Spleen (tissue), 11 donors: Measurements from ENCODE around the gene TBPL1. TPM values are rescaled to one million over a fixed set of nuclear protein-coding genes. Genes with fewer than 3 reads are reported as not detected.

Source experiments
- DNase-seq: peaks from one replicate; pipeline ENCODE4 v3.0.0-alpha.2; 2020
- H3K27ac ChIP-seq, 8 donors: fragments of 200-600 bp; sonication (generic) in 7 of 8; 1 replicate in 4 of 8; 2 replicates in 4 of 8; pipeline versions ENCODE4 v1.5.0 to v1.8.0; 2016 to 2021; ENCODE audit warnings: inconsistent platforms in 4 of 8, mild to moderate bottlenecking in 4 of 8, moderate library complexity in 1 of 8
- H3K27me3 ChIP-seq, 7 donors: fragments of 200-600 bp; sonication (generic) in 6 of 7; replicated peaks in 1 of 7; 1 replicate in 4 of 7; 2 replicates in 3 of 7; pipeline versions ENCODE4 v1.5.0 to v1.8.0; 2016 to 2021; ENCODE audit warnings: inconsistent platforms in 3 of 7, mild to moderate bottlenecking in 1 of 7
- H3K36me3 ChIP-seq, 6 donors: fragments of 200-600 bp; sonication (generic) in 5 of 6; 1 replicate in 4 of 6; 2 replicates in 2 of 6; pipeline versions ENCODE4 v1.5.0 to v1.8.0; 2016 to 2021; ENCODE audit warnings: inconsistent platforms in 2 of 6
- H3K4me1 ChIP-seq, 6 donors: fragments of 200-600 bp; sonication (generic) in 5 of 6; 1 replicate in 3 of 6; 2 replicates in 3 of 6; pipeline versions ENCODE4 v1.5.0 to v1.8.0; 2016 to 2021; ENCODE audit warnings: inconsistent platforms in 3 of 6
- H3K4me3 ChIP-seq, 8 donors: fragments of 200-600 bp; sonication (generic) in 7 of 8; 1 replicate in 4 of 8; 2 replicates in 4 of 8; pipeline versions ENCODE4 v1.5.0 to v1.8.0; 2016 to 2021; ENCODE audit warnings: inconsistent platforms in 4 of 8, mild to moderate bottlenecking in 4 of 8, moderate library complexity in 2 of 8
- H3K9me3 ChIP-seq, 8 donors: fragments of 200-600 bp; sonication (generic) in 7 of 8; 1 replicate in 4 of 8; 2 replicates in 4 of 8; pipeline versions ENCODE4 v1.5.0 to v1.8.0; 2016 to 2021; ENCODE audit warnings: inconsistent platforms in 4 of 8
- POLR2A ChIP-seq, 3 donors: fragments of 450-650 bp; IDR thresholded peaks; one replicate each; pipeline ENCODE4 v1.5.1; 2017; ENCODE audit warnings: antibody characterized with exemption in 3 of 3, mild to moderate bottlenecking in 1 of 3
- POLR2AphosphoS5 ChIP-seq, 3 donors: sonication (generic); formaldehyde crosslinking; IDR thresholded peaks; one replicate each; pipeline ENCODE4 v1.5.1; 2017; ENCODE audit warnings: antibody characterized with exemption in 3 of 3
- WGBS, 5 donors: extraction: QIAGEN DNeasy Blood & Tissue Kit in 3 of 5; methylation state at CpG; one replicate each; pipeline versions ENCODE4 v1.1.5 to v1.1.7; 2013 to 2018; 5-methylcytosine and 5-hydroxymethylcytosine counted together
- intact Hi-C: fragments of 100-400 bp; cut with DNase I; formaldehyde crosslinking; loops from one replicate; pipeline ENCODE4 v1.15.0; 2023; ENCODE audit warnings: low total_unique reads
- polyA plus RNA-seq, 3 donors: library from polyadenylated mRNA; stranded (reverse); fragments of 200-250 nt; gene quantifications; one replicate each; pipeline ENCODE4 v1.2.1, GENCODE V29; 2013
- total RNA-seq, 7 donors: library from RNA; depleted of rRNA in 3 of 7; stranded (reverse); fragments of >200 nt in 3 of 7; fragmentation: NEBNext Ultra II Directional in 4 of 7; extraction: Animal tissue kit (Norgen Biotek cat#: 25700) in 4 of 7; gene quantifications; one replicate each; pipeline versions ENCODE4 v1.1.0 to v1.2.1, GENCODE V29; 2016 to 2021
- TF ChIP-seq, protein P1 (sequence below), 11 experiments: fragments of 200-600 bp in 7 of 11; fragments of 450-650 bp in 4 of 11; sonication (generic) in 4 of 11; IDR thresholded peaks in 8 of 11; conservative IDR thresholded peaks in 3 of 11; 1 replicate in 7 of 11; 2 replicates in 4 of 11; pipeline versions ENCODE4 v1.4.0 to v1.8.0; 2016 to 2021; ENCODE audit warnings: antibody characterized with exemption in 11 of 11, inconsistent platforms in 4 of 11, mild to moderate bottlenecking in 1 of 11
- donor health status: healthy with polysubstance abuse.
- donor health status: DM: no; HTN: no; CAD: no; lungs with moderate emphysema.
- donor health status: DM: no; HTN: no; CAD: no.
- donor health status: Bipolar disorder and iron deficiency.
- donor health status: healthy.
- donor health status: DM: no; HTN: no; CAD: no.
- donor health status: DM: yes; HTN: yes; CAD: no.

TBPL1 gene
- total and polyA plus RNA-seq, 10 donors: 17.0 to 33.3 (median 27.6) TPM

DNA sequence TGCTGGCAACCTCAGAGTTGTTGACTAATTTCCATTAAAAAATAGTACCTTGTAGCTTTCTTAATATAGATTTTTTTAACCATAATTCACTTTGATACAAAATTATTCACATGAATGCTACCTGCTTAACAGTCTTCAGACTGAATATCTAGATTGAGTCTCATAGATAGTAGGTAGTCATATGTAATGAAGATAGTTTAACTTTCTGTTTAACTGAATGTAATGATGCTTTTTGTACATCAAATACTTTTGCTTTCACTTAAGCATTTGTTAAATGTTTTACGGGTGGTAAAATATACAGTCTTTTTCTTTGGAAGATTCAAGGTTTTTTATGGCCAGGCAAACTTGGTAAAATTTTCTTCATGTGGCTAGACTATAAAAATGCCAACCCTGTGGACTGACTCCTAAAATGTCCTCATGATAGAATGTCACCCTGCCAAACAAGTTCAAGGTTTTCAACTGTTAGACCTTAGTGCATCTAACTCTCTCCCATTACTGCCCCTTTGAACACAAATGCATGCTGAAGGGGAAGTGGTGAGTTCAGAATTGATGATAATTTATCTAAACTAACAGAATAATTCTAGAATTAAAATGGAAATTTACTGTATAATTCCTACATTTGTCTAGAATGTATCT lies 16.4 kb downstream of the TBPL1 start:
- intact Hi-C loops: no loop called here
- DNase-seq: no peak
- TF ChIP-seq POLR2A (IDR thresholded peaks at IDR 0.05) (no peak), POLR2AphosphoS5 (IDR thresholded peaks at IDR 0.05) (no peak)
- TF ChIP-seq, protein P1, sequence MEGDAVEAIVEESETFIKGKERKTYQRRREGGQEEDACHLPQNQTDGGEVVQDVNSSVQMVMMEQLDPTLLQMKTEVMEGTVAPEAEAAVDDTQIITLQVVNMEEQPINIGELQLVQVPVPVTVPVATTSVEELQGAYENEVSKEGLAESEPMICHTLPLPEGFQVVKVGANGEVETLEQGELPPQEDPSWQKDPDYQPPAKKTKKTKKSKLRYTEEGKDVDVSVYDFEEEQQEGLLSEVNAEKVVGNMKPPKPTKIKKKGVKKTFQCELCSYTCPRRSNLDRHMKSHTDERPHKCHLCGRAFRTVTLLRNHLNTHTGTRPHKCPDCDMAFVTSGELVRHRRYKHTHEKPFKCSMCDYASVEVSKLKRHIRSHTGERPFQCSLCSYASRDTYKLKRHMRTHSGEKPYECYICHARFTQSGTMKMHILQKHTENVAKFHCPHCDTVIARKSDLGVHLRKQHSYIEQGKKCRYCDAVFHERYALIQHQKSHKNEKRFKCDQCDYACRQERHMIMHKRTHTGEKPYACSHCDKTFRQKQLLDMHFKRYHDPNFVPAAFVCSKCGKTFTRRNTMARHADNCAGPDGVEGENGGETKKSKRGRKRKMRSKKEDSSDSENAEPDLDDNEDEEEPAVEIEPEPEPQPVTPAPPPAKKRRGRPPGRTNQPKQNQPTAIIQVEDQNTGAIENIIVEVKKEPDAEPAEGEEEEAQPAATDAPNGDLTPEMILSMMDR (IDR thresholded peaks at IDR 0.05 in 8 of 11, conservative IDR thresholded peaks at IDR 0.05 in 3 of 11): no peak
- no peaks in the 10 kb centered on the region for H3K27me3 ChIP-seq
- no peaks in the 10 kb centered on the region for H3K36me3 ChIP-seq
- no peaks in the 10 kb centered on the region for H3K9me3 ChIP-seq
- peak overlapping the region in 4 of 8 donors; percentile 6 to 52 (median 22) for H3K27ac ChIP-seq
- peaks cover 3 to 97% (median 56%) of the 10 kb centered on the region in 6 donors for H3K4me1 ChIP-seq
- H3K4me3 ChIP-seq: no peak overlapping the region
- WGBS, 5 donors: 58 to 68% (median 64%) methylated on average over 1 of the region's 1 CpG

DNA sequence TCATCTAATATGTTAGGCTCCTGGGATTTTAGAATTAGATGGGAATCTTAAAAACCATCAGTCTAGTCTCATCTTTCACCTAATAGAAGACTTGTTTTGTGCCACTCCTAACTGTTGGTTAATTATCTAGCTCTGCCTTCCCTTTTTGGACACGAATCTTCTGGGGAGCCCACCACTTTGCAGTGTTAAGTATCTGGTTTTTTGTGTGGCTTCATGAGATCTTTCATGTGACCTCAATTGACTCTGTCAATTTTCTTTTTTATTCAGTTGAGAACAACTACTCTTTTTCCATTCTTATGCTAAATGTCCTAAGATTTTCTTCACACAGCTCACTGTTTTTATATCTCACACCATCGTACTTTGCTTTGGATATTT lies 16.9 kb downstream of the TBPL1 start:
- no peak for TF ChIP-seq POLR2AphosphoS5 (IDR thresholded peaks at IDR 0.05)
- no peak for TF ChIP-seq POLR2A (IDR thresholded peaks at IDR 0.05)
- TF ChIP-seq, protein P1 (IDR thresholded peaks at IDR 0.05 in 8 of 11, conservative IDR thresholded peaks at IDR 0.05 in 3 of 11): no peak
- Histone ChIP-seq H3K4me3 (no peak overlapping the region), H3K36me3 (no peaks in the 10 kb centered on the region), H3K4me1 (peaks cover 3 to 92% (median 52%) of the 10 kb centered on the region in 6 donors), H3K27me3 (no peaks in the 10 kb centered on the region), H3K9me3 (no peaks in the 10 kb centered on the region), H3K27ac (peak overlapping the region in 1 of 8 donors; percentile 52)
- no peak for DNase-seq
- intact Hi-C loops: loop anchor here (5.0 kb wide), 1 partner anchor 33 kb away; no protein-coding TSS in a partner anchor
- 59 to 70% (median 62%) methylated on average over 2 of the region's 2 CpGs for WGBS, 5 donors

DNA sequence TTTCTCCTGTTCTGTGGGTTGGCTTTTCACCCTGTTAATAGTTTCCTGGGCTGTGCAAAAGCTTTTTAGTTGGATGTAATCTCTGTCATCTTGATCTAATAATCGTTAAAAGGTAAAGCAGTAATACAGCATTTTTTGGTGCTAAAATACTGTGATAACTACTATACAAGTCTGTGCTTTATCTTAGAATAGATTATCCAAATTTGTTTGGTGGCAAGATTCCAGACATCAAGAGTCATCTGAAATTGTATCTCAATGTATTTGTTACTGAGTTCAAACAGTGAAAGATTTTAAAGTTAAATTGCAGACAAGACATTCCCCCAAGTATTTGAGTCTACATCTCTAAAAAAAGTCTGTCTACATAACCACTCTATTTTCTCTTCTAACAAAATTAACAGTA lies 18.8 kb downstream of the TBPL1 start:
- no peaks in the 10 kb centered on the region for H3K36me3 ChIP-seq
- 77 to 91% (median 84%) methylated on average over 1 of the region's 1 CpG for WGBS, 5 donors
- no peak overlapping the region for H3K27ac ChIP-seq
- no peaks in the 10 kb centered on the region for H3K27me3 ChIP-seq
- peaks cover 3 to 73% (median 33%) of the 10 kb centered on the region in 6 donors for H3K4me1 ChIP-seq
- TF ChIP-seq, protein P1 (IDR thresholded peaks at IDR 0.05 in 8 of 11, conservative IDR thresholded peaks at IDR 0.05 in 3 of 11): no peak
- TF ChIP-seq POLR2A (IDR thresholded peaks at IDR 0.05) (no peak), POLR2AphosphoS5 (IDR thresholded peaks at IDR 0.05) (no peak)
- no peaks in the 10 kb centered on the region for H3K9me3 ChIP-seq
- H3K4me3 ChIP-seq: no peak overlapping the region
- DNase-seq: no peak
- intact Hi-C loops: loop anchor here (5.0 kb wide), 1 partner anchor 35 kb away; no protein-coding TSS in a partner anchor

DNA sequence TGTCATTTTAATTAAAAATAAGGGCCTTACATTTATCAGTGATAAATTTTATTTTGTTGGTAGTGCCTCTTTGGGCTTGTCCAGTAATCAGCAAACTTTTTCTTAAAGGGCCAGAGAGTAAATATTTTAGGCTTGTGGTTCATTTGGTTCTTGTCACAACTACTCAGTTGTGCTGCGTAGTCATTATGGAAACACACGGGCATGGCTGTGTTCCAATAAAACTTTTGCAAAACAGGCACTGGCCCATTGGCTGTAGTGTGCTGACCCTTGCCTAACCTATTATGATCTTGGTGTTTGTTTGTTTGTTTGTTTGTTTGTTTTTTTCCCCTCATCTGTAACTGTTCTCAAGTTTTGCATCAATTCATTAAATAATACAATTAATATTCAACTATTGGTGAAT lies 19.4 kb downstream of the TBPL1 start:
- no peak overlapping the region for H3K27ac ChIP-seq
- H3K9me3 ChIP-seq: no peaks in the 10 kb centered on the region
- H3K4me3 ChIP-seq: no peak overlapping the region
- no peak for TF ChIP-seq POLR2AphosphoS5 (IDR thresholded peaks at IDR 0.05)
- TF ChIP-seq POLR2A (IDR thresholded peaks at IDR 0.05): no peak
- TF ChIP-seq, protein P1 (IDR thresholded peaks at IDR 0.05 in 8 of 11, conservative IDR thresholded peaks at IDR 0.05 in 3 of 11): no peak
- intact Hi-C loops: loop anchor here (5.0 kb wide), 1 partner anchor 35 kb away; no protein-coding TSS in a partner anchor
- no peaks in the 10 kb centered on the region for H3K27me3 ChIP-seq
- no peaks in the 10 kb centered on the region for H3K36me3 ChIP-seq
- no peak for DNase-seq
- WGBS, 5 donors: 69 to 81% (median 70%) methylated on average over 2 of the region's 2 CpGs
- H3K4me1 ChIP-seq: peaks cover 2 to 68% (median 28%) of the 10 kb centered on the region in 6 donors
